Neural progenitor cell (in vitro differentiated cells): ENCODE measurements around the gene OLFM1. TPM values are rescaled to one million over a fixed set of nuclear protein-coding genes. Genes with fewer than 3 reads are reported as not detected.

Experiments used
- DNase-seq: peaks from one replicate; pipeline ENCODE4 v3.0.0-alpha.2; 2016; ENCODE audit warnings: low spot score
- H2AFZ ChIP-seq: fragments of 200-600 bp; sonication (generic); replicated peaks from 2 replicates; pipeline ENCODE4 v1.6.1; 2016; ENCODE audit warnings: antibody characterized with exemption
- H3F3A ChIP-seq: fragments of 200-600 bp; sonication (generic); 2 replicates; pipeline ENCODE4 v1.6.1; 2016; ENCODE audit warnings: antibody characterized with exemption, low read depth
- H3K27ac ChIP-seq: fragments of 200-600 bp; sonication (generic); 2 replicates; pipeline ENCODE4 v1.5.1; 2016; ENCODE audit warnings: mild to moderate bottlenecking
- H3K27me3 ChIP-seq: fragments of 200-600 bp; sonication (generic); 2 replicates; pipeline ENCODE4 v1.6.1; 2016; ENCODE audit warnings: mild to moderate bottlenecking, moderate library complexity
- H3K36me3 ChIP-seq: fragments of 200-600 bp; sonication (generic); 2 replicates; pipeline ENCODE4 v1.5.1; 2016
- H3K4me1 ChIP-seq: fragments of 200-600 bp; sonication (generic); 2 replicates; pipeline ENCODE4 v1.6.1; 2016; ENCODE audit warnings: mixed run types
- H3K4me2 ChIP-seq: fragments of 200-600 bp; sonication (generic); 2 replicates; pipeline ENCODE4 v1.6.1; 2016
- H3K4me3 ChIP-seq: fragments of 200-600 bp; sonication (generic); 2 replicates; pipeline ENCODE4 v1.5.1; 2016
- H3K79me2 ChIP-seq: fragments of 200-600 bp; sonication (generic); 2 replicates; pipeline ENCODE4 v1.6.1; 2016; ENCODE audit warnings: low read depth
- H3K9ac ChIP-seq: fragments of 200-600 bp; sonication (generic); 2 replicates; pipeline ENCODE4 v1.6.1; 2016
- H3K9me3 ChIP-seq: fragments of 200-600 bp; sonication (generic); 2 replicates; pipeline ENCODE4 v1.5.1; 2016; ENCODE audit warnings: low read depth
- H4K20me1 ChIP-seq: fragments of 200-600 bp; sonication (generic); 2 replicates; pipeline ENCODE4 v1.6.1; 2016; ENCODE audit warnings: low read depth
- H3K27ac Mint-ChIP-seq: 3 replicates; pipeline ENCODE4 v1.8.0; 2021; ENCODE audit warnings: mixed read lengths
- H3K27me3 Mint-ChIP-seq: 2 replicates; pipeline ENCODE4 v1.8.0; 2022; ENCODE audit warnings: low read depth, mild to moderate bottlenecking, inconsistent platforms, moderate library complexity, mixed read lengths; ENCODE audit not compliant: insufficient read depth
- H3K36me3 Mint-ChIP-seq: 3 replicates; pipeline ENCODE4 v1.8.0; 2021; ENCODE audit warnings: mixed read lengths
- H3K4me1 Mint-ChIP-seq: 3 replicates; pipeline ENCODE4 v1.8.0; 2021; ENCODE audit warnings: mixed read lengths
- H3K4me3 Mint-ChIP-seq: 3 replicates; pipeline ENCODE4 v1.8.0; 2021; ENCODE audit warnings: mild to moderate bottlenecking, moderate library complexity, mixed read lengths
- H3K9me3 Mint-ChIP-seq: 3 replicates; pipeline ENCODE4 v1.8.0; 2020; ENCODE audit warnings: mixed read lengths
- CTCF ChIP-seq: fragments of 200-600 bp; sonication (generic); IDR thresholded peaks from 2 replicates; pipeline ENCODE4 v1.5.1; 2017; ENCODE audit warnings: antibody characterized with exemption, mild to moderate bottlenecking
- EZH2 ChIP-seq: fragments of 200-600 bp; sonication (generic); IDR thresholded peaks from 2 replicates; pipeline ENCODE4 v1.6.1; 2017; ENCODE audit warnings: antibody characterized with exemption, mild to moderate bottlenecking, moderate library complexity
- EZH2phosphoT487 ChIP-seq: fragments of 200-600 bp; sonication (generic); IDR thresholded peaks from 2 replicates; pipeline ENCODE4 v1.6.1; 2017; ENCODE audit warnings: antibody characterized with exemption
- total RNA-seq: library from RNA; depleted of rRNA; stranded (reverse); fragments of >200 nt; gene quantifications from 2 replicates; pipeline ENCODE4 v1.2.3, GENCODE V29; 2015; ENCODE audit warnings: low replicate concordance

OLFM1 gene
- total RNA-seq, 1 donor from 2014 or later: 4.0 TPM

GRCh38 chr9:135101486-135101885, 14.0 kb downstream of the OLFM1 start:
- H3K36me3 Mint-ChIP-seq: no peaks in the 10 kb centered on the region
- peaks cover 3% of the 10 kb centered on the region for H3K27me3 Mint-ChIP-seq
- H3K36me3 ChIP-seq: no peaks in the 10 kb centered on the region
- no peaks in the 10 kb centered on the region for H3K9me3 ChIP-seq
- TF ChIP-seq EZH2phosphoT487 (no peak), EZH2 (no peak), CTCF (no peak)
- H3K27ac Mint-ChIP-seq: no peak overlapping the region
- no peaks in the 10 kb centered on the region for H3F3A ChIP-seq
- no peak overlapping the region for H3K27ac ChIP-seq
- H4K20me1 ChIP-seq: peaks cover 33% of the 10 kb centered on the region
- no peak for DNase-seq
- H3K4me1 ChIP-seq: no peaks in the 10 kb centered on the region
- no peak overlapping the region for H2AFZ ChIP-seq
- H3K9ac ChIP-seq: no peak overlapping the region
- H3K4me2 ChIP-seq: no peak overlapping the region
- H3K27me3 ChIP-seq: no peaks in the 10 kb centered on the region
- no peaks in the 10 kb centered on the region for H3K79me2 ChIP-seq
- peaks cover 3% of the 10 kb centered on the region for H3K4me1 Mint-ChIP-seq
- no peak overlapping the region for H3K4me3 Mint-ChIP-seq
- no peak overlapping the region for H3K4me3 ChIP-seq
- H3K9me3 Mint-ChIP-seq: no peaks in the 10 kb centered on the region

GRCh38 chr9:135101926-135102325, 14.5 kb downstream of the OLFM1 start:
- H3K4me2 ChIP-seq: no peak overlapping the region
- TF ChIP-seq EZH2phosphoT487: no peak
- TF ChIP-seq EZH2: no peak
- no peak for TF ChIP-seq CTCF
- H3K9ac ChIP-seq: no peak overlapping the region
- H3K27me3 Mint-ChIP-seq: peaks cover 3% of the 10 kb centered on the region
- H2AFZ ChIP-seq: no peak overlapping the region
- H3K27ac ChIP-seq: no peak overlapping the region
- peaks cover 3% of the 10 kb centered on the region for H3K4me1 Mint-ChIP-seq
- H3K4me1 ChIP-seq: no peaks in the 10 kb centered on the region
- H3K27me3 ChIP-seq: no peaks in the 10 kb centered on the region
- peaks cover 33% of the 10 kb centered on the region for H4K20me1 ChIP-seq
- H3K27ac Mint-ChIP-seq: no peak overlapping the region
- H3F3A ChIP-seq: no peaks in the 10 kb centered on the region
- no peak overlapping the region for H3K4me3 Mint-ChIP-seq
- H3K36me3 Mint-ChIP-seq: no peaks in the 10 kb centered on the region
- no peak overlapping the region for H3K4me3 ChIP-seq
- DNase-seq: no peak
- H3K9me3 ChIP-seq: no peaks in the 10 kb centered on the region
- H3K79me2 ChIP-seq: no peaks in the 10 kb centered on the region
- H3K9me3 Mint-ChIP-seq: no peaks in the 10 kb centered on the region
- no peaks in the 10 kb centered on the region for H3K36me3 ChIP-seq

- H3K4me1 Mint-ChIP-seq: peaks cover 3% of the 10 kb centered on the region
- TF ChIP-seq EZH2: no peak
- TF ChIP-seq CTCF: no peak
- no peak for TF ChIP-seq EZH2phosphoT487
- no peak overlapping the region for H3K4me3 Mint-ChIP-seq
- no peaks in the 10 kb centered on the region for H3K36me3 Mint-ChIP-seq
- Histone ChIP-seq H3K9ac (no peak overlapping the region), H3K9me3 (no peaks in the 10 kb centered on the region), H3K27me3 (no peaks in the 10 kb centered on the region), H3K4me1 (peaks cover 3% of the 10 kb centered on the region), H3K4me2 (no peak overlapping the region), H3K27ac (no peak overlapping the region), H3F3A (no peaks in the 10 kb centered on the region), H3K36me3 (no peaks in the 10 kb centered on the region), H3K79me2 (no peaks in the 10 kb centered on the region), H2AFZ (no peak overlapping the region), H4K20me1 (peaks cover 32% of the 10 kb centered on the region), H3K4me3 (no peak overlapping the region)
- peaks cover 3% of the 10 kb centered on the region for H3K27me3 Mint-ChIP-seq
- no peaks in the 10 kb centered on the region for H3K9me3 Mint-ChIP-seq
- no peak overlapping the region for H3K27ac Mint-ChIP-seq
- no peak for DNase-seq
Measured at GRCh38 chr9:135102331-135102730, 14.9 kb downstream of the OLFM1 start.
